Gastroesophageal sphincter (tissue), 4 donors: Measurements from ENCODE around the gene MFSD6. TPM values are rescaled to one million over a fixed set of nuclear protein-coding genes. Genes with fewer than 3 reads are reported as not detected.
A peak's percentile ranks its signal among the peaks of the same experiment; 100 is the strongest.
"Not testable (repeated sequence)": the region's sequence is repeated elsewhere in the genome, so short reads cannot be mapped to it uniquely, and the experiment has no call there.

Experiments
- ATAC-seq: fragments of 150-250 bp; one replicate; pipeline ENCODE4 v1.9.1; 2016; ENCODE audit warnings: mild to moderate bottlenecking, moderate library complexity
- H3K27ac ChIP-seq, 4 donors: fragments of 200-600 bp; sonication (generic) in 3 of 4; 1 replicate in 3 of 4; 2 replicates in 1 of 4; pipeline ENCODE4 v1.5.1; 2016 to 2019
- H3K27me3 ChIP-seq: fragments of 200-600 bp; sonication (generic); one replicate; pipeline ENCODE4 v1.5.1; 2019
- H3K36me3 ChIP-seq, 2 donors: fragments of 200-600 bp; sonication (generic); one replicate each; pipeline ENCODE4 v1.5.1; 2019; ENCODE audit warnings: control low read depth in 1 of 2
- H3K4me1 ChIP-seq, 3 donors: fragments of 200-600 bp; sonication (generic); 1 replicate in 2 of 3; 2 replicates in 1 of 3; pipeline ENCODE4 v1.5.1; 2016 to 2019; ENCODE audit warnings: control low read depth in 2 of 3
- H3K4me3 ChIP-seq, 2 donors: fragments of 200-600 bp; sonication (generic); one replicate each; pipeline ENCODE4 v1.5.1; 2019; ENCODE audit warnings: mild to moderate bottlenecking in 1 of 2, moderate library complexity in 1 of 2
- H3K9me3 ChIP-seq, 3 donors: fragments of 200-600 bp; sonication (generic); one replicate each; pipeline ENCODE4 v1.5.1; 2017 to 2019; ENCODE audit warnings: control low read depth in 2 of 3
- EP300 ChIP-seq: sonication (generic); formaldehyde crosslinking; IDR thresholded peaks from one replicate; pipeline ENCODE4 v1.6.1; 2017; ENCODE audit warnings: antibody characterized with exemption, mild to moderate bottlenecking
- POLR2A ChIP-seq, 2 donors: fragments of 450-650 bp; IDR thresholded peaks; one replicate each; pipeline ENCODE4 v1.6.1; 2017; ENCODE audit warnings: antibody characterized with exemption in 2 of 2, mild to moderate bottlenecking in 2 of 2, moderate library complexity in 1 of 2
- POLR2AphosphoS5 ChIP-seq: sonication (generic); formaldehyde crosslinking; IDR thresholded peaks from one replicate; pipeline ENCODE4 v1.6.1; 2017; ENCODE audit warnings: antibody characterized with exemption
- WGBS, 2 donors: methylation state at CpG; one replicate each; pipeline ENCODE4 v1.1.5; 2018; ENCODE audit warnings: low coverage in 1 of 2; 5-methylcytosine and 5-hydroxymethylcytosine counted together
- total RNA-seq, 4 donors: library from RNA; depleted of rRNA; stranded (reverse); fragments of >200 nt; gene quantifications; one replicate each; pipeline ENCODE4 v1.1.0, GENCODE V29; 2016
- TF ChIP-seq, protein P1 (sequence below), 4 experiments: fragments of 200-600 bp in 2 of 4; fragments of 450-650 bp in 2 of 4; sonication (generic) in 1 of 4; IDR thresholded peaks; one replicate each; pipeline ENCODE4 v1.5.1; 2017 to 2019; ENCODE audit warnings: antibody characterized with exemption in 4 of 4, mild to moderate bottlenecking in 2 of 4, moderate library complexity in 2 of 4

The MFSD6 gene
- total RNA-seq, 4 donors from 2014 or later, result 80.2 to 176 (median 143) TPM

DNA sequence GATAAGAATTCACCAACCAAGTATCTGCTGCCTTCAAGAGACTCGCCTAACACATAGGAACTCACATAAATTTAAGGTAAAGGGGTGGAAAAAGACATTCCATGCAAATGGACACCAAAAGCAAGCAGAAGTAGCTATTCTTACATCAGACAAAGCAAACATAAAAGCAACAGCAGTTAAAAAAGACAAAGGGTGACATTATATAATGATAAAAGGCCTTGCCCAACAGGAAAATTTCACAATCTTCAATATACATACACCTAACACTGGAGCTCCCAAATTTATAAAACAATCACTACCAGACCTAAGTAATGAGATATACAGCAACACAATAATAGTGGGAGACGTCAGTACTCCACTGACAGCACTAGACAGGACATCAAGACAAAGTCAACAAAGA is 84.9 kb downstream of the MFSD6 start:
- no peaks in the 10 kb centered on the region for H3K9me3 ChIP-seq
- no peaks in the 10 kb centered on the region for H3K27me3 ChIP-seq
- ATAC-seq, result no peak
- H3K36me3 ChIP-seq, result peaks cover 9 to 54% of the 10 kb centered on the region in 2 donors
- H3K27ac ChIP-seq, result no peak overlapping the region
- no peak overlapping the region for H3K4me3 ChIP-seq
- TF ChIP-seq, protein P1, sequence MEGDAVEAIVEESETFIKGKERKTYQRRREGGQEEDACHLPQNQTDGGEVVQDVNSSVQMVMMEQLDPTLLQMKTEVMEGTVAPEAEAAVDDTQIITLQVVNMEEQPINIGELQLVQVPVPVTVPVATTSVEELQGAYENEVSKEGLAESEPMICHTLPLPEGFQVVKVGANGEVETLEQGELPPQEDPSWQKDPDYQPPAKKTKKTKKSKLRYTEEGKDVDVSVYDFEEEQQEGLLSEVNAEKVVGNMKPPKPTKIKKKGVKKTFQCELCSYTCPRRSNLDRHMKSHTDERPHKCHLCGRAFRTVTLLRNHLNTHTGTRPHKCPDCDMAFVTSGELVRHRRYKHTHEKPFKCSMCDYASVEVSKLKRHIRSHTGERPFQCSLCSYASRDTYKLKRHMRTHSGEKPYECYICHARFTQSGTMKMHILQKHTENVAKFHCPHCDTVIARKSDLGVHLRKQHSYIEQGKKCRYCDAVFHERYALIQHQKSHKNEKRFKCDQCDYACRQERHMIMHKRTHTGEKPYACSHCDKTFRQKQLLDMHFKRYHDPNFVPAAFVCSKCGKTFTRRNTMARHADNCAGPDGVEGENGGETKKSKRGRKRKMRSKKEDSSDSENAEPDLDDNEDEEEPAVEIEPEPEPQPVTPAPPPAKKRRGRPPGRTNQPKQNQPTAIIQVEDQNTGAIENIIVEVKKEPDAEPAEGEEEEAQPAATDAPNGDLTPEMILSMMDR (IDR thresholded peaks at IDR 0.05), result no peak
- no peak for TF ChIP-seq POLR2A (IDR thresholded peaks at IDR 0.05)
- TF ChIP-seq POLR2AphosphoS5, result no peak
- TF ChIP-seq EP300, result no peak
- 73 to 96% methylated on average over 2 of the region's 2 CpGs for WGBS, 2 donors
- no peaks in the 10 kb centered on the region for H3K4me1 ChIP-seq

DNA sequence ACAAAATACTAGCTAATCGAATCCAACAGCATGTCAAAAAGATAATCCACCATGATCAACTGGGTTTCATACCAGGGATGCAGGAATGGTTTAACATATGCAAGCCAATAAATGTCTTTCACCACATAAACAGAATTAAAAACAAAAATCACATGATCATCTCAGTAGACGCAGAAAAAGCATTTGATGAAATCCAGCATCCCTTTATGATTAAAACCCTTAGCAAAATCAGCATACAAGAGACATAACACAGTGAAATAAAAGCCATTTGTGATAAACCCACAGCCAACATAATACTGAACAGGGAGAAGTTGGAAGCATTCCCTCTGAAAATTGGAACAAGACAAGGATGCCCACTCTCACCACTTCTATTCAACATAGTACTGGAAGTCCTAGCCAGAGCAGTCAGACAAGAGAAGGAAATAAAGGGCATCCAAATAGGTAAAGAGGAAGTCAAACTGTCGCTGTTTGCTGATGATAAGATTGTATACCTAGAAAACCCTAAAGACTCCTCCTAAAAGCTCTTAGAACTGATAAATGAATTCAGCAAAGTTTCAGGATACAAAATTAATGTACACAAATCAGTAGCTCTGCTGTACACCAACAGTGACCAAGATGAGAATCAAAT is 86.6 kb downstream of the MFSD6 start:
- H3K4me1 ChIP-seq, H3K27me3 ChIP-seq, ATAC-seq, H3K9me3 ChIP-seq, H3K4me3 ChIP-seq, H3K27ac ChIP-seq: not testable (repeated sequence)
- peaks cover under 1 to 56% of the 10 kb centered on the region in 2 donors for H3K36me3 ChIP-seq
- WGBS, 2 donors, result 47 to 72% methylated on average over 3 of the region's 3 CpGs

DNA sequence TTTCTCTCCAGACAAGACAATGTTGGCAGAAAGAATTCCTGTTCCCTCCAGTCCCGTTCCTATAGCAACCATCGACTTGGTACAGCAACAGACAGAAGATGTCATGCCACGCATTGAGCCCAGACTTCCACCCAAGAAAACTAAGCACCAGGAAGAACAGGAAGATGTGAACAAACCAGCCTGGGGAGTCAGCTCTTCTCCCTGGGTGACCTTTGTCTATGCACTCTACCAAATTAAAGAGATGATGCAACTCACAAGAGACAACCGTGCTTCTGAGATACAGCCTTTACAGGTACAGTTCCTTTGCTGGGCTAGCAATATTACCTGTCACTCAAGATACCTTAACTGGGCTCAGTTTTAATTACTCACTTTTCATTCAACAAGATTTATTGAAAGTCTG is 89.3 kb downstream of the MFSD6 start:
- Histone ChIP-seq H3K27ac (no peak overlapping the region), H3K9me3 (no peaks in the 10 kb centered on the region), H3K36me3 (peaks cover 0 to 54% of the 10 kb centered on the region in 2 donors), H3K27me3 (no peaks in the 10 kb centered on the region), H3K4me3 (no peak overlapping the region), H3K4me1 (peaks cover 3 to 32% (median 6%) of the 10 kb centered on the region in 3 donors)
- TF ChIP-seq EP300 (no peak), POLR2A (IDR thresholded peaks at IDR 0.05) (no peak), POLR2AphosphoS5 (no peak)
- TF ChIP-seq, protein P1 (IDR thresholded peaks at IDR 0.05), result no peak
- 74 to 79% methylated on average over 4 of the region's 4 CpGs for WGBS, 2 donors
- ATAC-seq, result no peak

GRCh38 chr2:190499273-190499672 is 91.1 kb downstream of the MFSD6 start:
- 100% methylated on average over 1 of the region's 1 CpG for WGBS, 2 donors
- peaks cover 3 to 32% (median 6%) of the 10 kb centered on the region in 3 donors for H3K4me1 ChIP-seq
- H3K27ac ChIP-seq, result peak overlapping the region in 1 of 4 donors; percentile 50
- no peaks in the 10 kb centered on the region for H3K9me3 ChIP-seq
- no peak overlapping the region for H3K4me3 ChIP-seq
- H3K27me3 ChIP-seq, result no peaks in the 10 kb centered on the region
- H3K36me3 ChIP-seq, result peaks cover 0 to 64% of the 10 kb centered on the region in 2 donors
- ATAC-seq, result no peak
- TF ChIP-seq POLR2A (IDR thresholded peaks at IDR 0.05) (no peak), EP300 (no peak), POLR2AphosphoS5 (no peak)
- TF ChIP-seq, protein P1 (IDR thresholded peaks at IDR 0.05), result no peak

DNA sequence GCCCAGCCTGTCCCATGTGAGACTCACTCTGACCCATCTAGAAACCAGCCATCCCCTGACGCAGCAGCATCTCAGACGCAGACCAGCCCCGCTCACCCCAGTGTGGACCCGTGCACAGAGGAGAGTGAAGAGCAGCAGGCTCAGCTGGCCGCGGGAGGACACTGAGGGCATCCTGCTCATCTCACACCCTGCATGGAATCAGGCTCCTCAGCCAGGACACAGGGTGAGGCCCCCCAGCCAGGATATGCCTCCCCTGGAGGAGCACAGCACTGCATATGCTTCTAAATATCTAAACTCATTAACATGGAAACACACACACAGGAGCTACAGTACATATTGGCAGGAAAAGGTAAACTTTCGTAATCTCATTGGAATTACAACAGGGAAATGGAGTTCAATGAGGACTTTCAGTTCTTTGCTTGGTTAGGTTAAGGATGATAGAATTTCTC is 91.9 kb downstream of the MFSD6 start:
- Histone ChIP-seq H3K9me3 (no peaks in the 10 kb centered on the region), H3K4me3 (no peak overlapping the region), H3K27me3 (no peaks in the 10 kb centered on the region), H3K27ac (peak overlapping the region in 3 of 4 donors; percentile 5 to 50 (median 41)), H3K36me3 (peaks cover 0 to 73% of the 10 kb centered on the region in 2 donors), H3K4me1 (peaks cover 3 to 32% (median 6%) of the 10 kb centered on the region in 3 donors)
- 29% methylated on average over 1 of the region's 7 CpGs; no CpG with 5 or more reads in 1 of the 2 donors for WGBS, 2 donors
- no peak for TF ChIP-seq POLR2A (IDR thresholded peaks at IDR 0.05)
- no peak for TF ChIP-seq EP300
- TF ChIP-seq, protein P1 (IDR thresholded peaks at IDR 0.05), result no peak
- peak; percentile 41 for ATAC-seq
